Dedifferentiated amniotic fluid mesenchymal stem cell (primary cell): ENCODE data around the gene ATAD3C.
A peak's percentile ranks its signal among the peaks of the same experiment; 100 is the strongest.

Source experiments
- DNase-seq: peaks from one replicate; pipeline ENCODE4 v3.0.0-alpha.2; 2016; ENCODE audit errors: extremely low spot score

ATAD3C gene

GRCh38 chr1:1430992-1431844 lies 18.3 kb upstream of the ATAD3C start:
- no peak for DNase-seq

- no peak for DNase-seq
Measured at GRCh38 chr1:1431845-1432273, 17.6 kb upstream of the ATAD3C start.

GRCh38 chr1:1432274-1432950 lies 17.1 kb upstream of the ATAD3C start:
- no peak for DNase-seq

GRCh38 chr1:1432951-1433803 lies 16.3 kb upstream of the ATAD3C start:
- DNase-seq, result no peak

- DNase-seq, result no peak
Measured at GRCh38 chr1:1433804-1434130, 15.7 kb upstream of the ATAD3C start.

- no peak for DNase-seq
Measured at GRCh38 chr1:1434131-1434823, 15.2 kb upstream of the ATAD3C start.

GRCh38 chr1:1434824-1435105 lies 14.7 kb upstream of the ATAD3C start:
- DNase-seq, result no peak

GRCh38 chr1:1435106-1435903 lies 14.2 kb upstream of the ATAD3C start, which contains the start of gene VWA1:
Gene VWA1 (plus strand): TSS chr1:1435690. CDS start chr1:1435749, 59 bp downstream.
- DNase-seq, result peak; percentile 15

GRCh38 chr1:1435911-1436629 lies 13.4 kb upstream of the ATAD3C start:
- no peak for DNase-seq

GRCh38 chr1:1436630-1437032 lies 12.9 kb upstream of the ATAD3C start:
- DNase-seq, result no peak

GRCh38 chr1:1437033-1437903 lies 12.2 kb upstream of the ATAD3C start:
- no peak for DNase-seq

- DNase-seq, result no peak
Measured at GRCh38 chr1:1437904-1438376, 11.5 kb upstream of the ATAD3C start.

- DNase-seq, result no peak
Measured at GRCh38 chr1:1438531-1439381, 10.7 kb upstream of the ATAD3C start.

GRCh38 chr1:1439546-1440261 lies 9.8 kb upstream of the ATAD3C start:
- DNase-seq, result no peak

GRCh38 chr1:1440262-1441001 lies 9.1 kb upstream of the ATAD3C start:
- DNase-seq, result no peak

- no peak for DNase-seq
Measured at GRCh38 chr1:1441002-1441888, 8.2 kb upstream of the ATAD3C start.
